GM19395 (cell line): ENCODE data around the gene NRAP.

Experiments used
- ATAC-seq: cut with Tn5 transposase; IDR thresholded peaks from one replicate; pipeline ENCODE4 v1.9.1; 2021; ENCODE audit warnings: mild to moderate bottlenecking, moderate library complexity; ENCODE audit not compliant: unreplicated experiment

NRAP gene

GRCh38 chr10:113613427-113613826 lies 50.4 kb downstream of the NRAP start:
- no peak for ATAC-seq

- no peak for ATAC-seq
Observed at GRCh38 chr10:113612154-113612553, 51.7 kb downstream of the NRAP start.

DNA sequence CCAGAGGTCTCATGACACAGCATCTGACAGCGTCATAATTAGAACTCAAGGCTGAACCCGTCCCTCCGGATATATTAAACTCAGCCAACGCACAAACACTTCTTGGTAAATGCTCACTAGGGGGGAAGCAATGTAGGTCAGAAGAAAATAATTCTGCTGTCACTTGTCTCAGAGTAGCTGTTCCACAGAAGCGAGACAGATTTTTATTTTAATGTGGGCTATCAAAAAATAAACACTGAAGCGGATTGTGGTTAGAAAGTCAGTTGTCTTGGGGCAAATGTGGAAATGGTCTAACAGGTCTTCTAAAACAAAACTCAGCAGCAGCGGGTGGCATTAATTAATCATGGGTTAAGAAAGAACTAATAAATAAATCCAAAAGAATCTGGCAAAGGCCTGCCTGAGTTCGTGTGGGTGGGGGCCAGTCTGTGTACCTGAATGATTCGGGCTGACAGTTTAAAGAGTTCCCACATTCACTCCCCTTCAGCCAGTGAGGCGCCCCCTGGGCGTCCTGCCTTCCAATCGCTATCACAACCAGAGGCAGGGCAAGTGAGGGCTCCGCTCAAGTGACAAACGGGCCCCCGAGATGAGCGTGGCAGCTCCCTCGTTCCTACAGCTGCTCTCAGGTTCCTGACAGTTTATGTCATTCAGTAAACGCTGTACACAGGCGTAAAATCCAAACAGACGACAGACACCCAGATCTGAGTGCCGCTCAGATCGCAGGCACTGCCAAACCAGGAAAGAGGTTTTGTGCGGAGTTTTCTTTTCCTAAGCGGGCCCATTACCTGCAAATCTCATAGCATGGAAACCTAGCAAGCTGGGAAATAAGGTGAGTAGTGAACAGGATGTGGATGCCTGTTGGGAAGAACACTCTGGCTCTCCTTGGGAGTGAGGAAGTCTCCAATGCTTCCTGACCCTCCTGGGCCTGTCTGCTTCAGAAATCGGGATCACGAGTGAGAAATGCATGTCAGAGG lies 52.9 kb downstream of the NRAP start:
- no peak for ATAC-seq

DNA sequence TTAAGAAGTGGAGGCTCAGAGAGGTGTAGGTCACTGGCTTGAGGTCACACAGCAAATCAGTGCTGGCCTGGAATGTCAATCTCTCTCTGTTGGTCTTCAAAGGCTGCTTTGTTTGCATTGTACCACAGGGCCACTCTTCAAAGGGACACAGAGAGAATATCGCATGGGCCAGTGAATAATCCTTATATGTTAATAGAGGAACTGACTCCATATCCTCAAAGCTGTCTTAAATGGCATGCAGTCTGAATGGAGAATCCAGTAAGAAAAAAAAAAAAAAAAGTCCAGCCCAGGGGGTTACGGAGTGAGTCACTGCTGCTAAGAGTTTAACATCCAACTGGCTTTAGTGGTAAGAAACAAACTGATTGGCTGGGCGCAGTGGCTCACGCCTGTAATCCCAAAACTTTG lies 54.1 kb downstream of the NRAP start:
- no peak for ATAC-seq

DNA sequence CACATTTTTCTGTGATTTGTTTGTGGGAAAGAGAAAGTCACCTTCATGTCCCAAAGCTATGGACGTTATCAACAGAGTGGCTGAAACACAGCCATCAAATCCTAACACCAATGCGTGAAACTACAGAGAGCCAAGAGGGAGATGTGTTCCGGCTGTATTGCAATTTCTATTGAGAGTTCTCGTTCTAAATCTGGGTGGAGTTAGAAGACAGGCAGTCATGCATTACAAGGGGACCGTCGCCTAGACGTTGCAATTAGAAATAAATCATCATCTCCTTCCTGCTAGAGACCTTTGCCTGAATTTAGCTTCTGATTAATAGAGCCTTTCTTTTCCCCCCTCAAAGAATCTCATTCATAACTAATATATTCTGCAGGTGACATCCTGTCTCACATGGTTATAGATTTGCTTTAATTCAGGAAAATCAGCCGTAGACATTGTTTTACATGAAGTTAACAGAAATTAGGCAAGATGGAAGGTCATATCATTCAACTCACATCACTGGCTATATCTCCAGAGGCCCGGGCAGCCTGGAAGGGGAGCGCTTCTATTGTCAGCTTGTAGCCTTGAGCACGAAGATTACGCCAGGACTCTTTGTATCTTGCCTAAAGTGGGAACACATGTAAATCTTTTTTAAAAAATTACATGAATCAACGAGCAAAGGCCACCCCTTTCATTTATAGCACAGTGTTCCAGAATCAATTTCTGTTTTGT lies 58.4 kb downstream of the NRAP start:
- ATAC-seq, result no peak

DNA sequence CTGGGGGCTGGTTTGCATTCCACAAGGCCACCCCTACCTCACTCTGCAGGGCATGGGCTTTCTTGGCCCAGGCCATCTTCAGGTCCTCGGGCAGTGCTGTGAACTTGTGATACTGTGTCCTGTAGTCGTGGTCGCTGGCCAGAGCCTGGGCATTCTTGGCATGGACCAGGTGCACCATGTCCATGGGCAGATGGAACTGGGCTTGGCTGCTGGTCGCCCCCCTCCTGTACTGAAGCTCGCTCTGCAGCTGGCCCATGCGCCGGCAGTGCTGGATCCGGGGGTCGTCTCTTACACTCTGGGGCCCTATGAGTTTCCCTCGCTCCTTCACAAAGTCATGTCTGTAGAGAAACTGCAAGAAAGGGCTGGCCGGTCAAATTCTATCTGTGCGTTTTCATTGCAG lies 59.3 kb downstream of the NRAP start:
- no peak for ATAC-seq

DNA sequence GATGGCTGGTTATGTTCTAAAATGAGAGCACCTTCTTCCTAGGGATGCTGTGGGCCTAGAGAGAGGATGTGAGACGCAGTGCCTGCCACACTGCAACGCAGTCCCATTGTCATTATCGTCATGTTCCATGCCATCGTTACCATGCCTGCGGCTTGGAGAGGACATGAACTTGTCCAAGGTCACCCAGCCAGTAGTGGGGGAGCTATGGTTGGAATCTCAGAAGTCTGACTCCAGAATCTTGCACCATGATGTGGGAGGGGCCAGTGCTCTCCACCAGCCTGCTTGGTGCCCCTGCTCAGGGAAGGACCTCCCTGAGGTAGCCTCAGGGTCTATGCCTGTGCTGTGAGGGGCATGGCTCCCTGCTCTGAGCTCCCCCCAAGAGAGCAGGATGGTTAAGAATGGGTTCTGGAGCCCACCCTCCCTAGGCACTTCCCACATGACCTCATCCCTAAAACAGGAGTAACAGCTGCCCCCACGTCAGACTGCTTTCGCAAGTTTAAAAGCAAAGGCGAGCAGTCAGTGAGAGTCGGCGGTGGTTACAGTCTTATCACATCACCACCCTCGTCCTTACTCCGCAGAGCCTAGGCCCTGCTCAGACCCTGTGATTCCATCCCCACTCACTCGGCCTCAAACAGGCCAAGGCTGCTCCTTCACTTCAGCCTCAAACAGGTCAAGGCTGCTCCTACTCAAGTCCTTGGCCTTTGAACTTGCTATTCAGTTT lies 60.6 kb downstream of the NRAP start:
- no peak for ATAC-seq

- no peak for ATAC-seq
Observed at GRCh38 chr10:113600569-113600968, 63.3 kb downstream of the NRAP start.

DNA sequence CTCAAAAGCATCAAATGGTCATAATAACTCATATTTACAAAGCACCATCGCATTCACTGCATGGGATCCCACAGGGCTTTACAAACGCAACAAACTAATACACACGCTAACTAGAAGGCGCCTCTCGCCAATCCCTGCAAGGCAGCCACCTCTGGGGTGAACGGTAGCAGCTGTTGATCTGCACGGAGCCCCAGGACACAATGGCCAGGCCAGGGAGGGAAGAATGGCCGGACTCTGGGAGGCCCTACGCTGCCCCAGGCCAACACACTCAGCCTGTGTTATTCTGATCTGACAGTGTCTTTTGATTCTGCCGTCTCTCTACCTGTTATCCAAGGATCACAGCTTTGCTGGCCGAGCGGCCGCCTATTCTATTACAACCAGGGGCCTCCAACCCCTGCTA lies 69.2 kb downstream of the NRAP start:
- ATAC-seq, result no peak

GRCh38 chr10:113592380-113592779 lies 71.5 kb downstream of the NRAP start:
- no peak for ATAC-seq

GRCh38 chr10:113590581-113590980 lies 73.3 kb downstream of the NRAP start:
- ATAC-seq, result no peak

- ATAC-seq, result no peak
Observed at GRCh38 chr10:113589201-113589770, 74.6 kb downstream of the NRAP start.

DNA sequence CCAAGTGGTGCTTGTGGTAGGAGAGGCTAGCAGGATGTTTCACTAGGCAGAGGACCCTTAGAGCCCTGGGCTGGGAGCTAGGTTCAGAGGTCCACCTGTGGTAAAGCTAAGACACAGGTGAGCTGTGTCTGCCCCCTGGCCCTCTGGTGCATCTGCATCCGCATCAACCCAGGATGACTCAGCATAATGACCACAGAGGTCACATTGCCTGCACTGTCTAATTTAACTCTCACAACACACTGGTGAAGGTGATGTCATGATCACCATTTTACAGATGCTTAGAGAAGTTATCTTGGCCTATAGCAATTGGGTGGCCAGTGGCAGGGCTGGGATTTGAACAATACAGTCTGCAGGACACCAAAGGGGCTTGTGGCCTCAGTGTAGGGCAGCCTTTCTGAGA lies 77.9 kb downstream of the NRAP start:
- no peak for ATAC-seq

DNA sequence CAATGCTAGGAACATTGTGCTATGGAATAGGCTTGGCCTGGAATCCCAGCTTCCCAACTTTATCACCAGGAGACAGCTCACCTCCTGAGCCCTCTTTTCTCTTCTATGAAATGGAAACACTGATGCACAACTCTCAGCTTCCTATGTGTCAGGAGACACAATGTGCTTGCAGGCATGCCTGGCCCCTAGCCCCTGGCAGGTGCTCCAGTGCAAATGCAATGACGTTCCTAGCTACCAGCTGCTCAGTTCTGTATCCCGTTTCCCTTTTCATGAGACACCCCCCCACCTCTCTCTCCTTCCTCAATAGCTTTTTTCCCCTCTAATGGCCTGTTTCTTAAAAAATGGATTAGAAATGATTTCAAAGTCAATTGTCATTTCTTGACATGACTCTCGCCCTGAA lies 80.3 kb downstream of the NRAP start:
- ATAC-seq, result no peak

DNA sequence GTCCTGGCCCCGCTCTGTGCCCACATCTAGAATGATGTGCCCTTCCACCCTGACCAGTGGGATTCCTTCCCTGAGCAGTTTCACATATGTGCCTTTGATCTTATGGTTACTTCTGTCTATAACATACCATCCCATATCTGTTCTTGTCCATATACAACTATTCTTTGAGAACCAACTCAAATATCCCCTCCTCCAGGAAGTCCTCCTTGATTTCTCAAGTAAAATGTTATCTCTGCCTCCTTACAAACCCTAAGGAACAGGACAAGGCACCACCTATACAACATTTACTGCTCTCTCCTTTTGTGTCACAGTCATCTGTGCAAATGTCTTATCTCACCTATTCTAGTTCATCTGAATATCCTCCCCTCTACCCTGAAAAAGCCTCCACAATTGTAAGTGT lies 82.7 kb downstream of the NRAP start:
- ATAC-seq, result no peak

DNA sequence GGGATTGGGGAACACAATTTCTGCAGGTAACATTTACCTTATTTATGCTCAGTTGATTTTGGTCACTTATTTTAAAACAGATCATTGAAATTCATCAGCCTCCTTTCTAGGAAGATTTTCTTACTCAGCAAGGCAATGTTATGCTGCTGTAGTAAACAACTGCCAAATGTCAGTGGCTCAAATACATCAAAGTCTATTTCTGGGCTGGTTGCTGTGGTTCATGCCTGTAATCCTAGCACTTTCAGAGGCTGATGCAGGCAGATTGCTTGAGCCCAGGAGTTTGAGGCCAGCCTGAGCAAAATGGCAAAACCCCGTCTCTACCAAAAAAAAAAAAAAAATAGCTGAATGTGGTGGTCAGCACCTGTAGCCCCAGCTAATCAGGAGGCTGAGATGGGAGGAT lies 85.1 kb downstream of the NRAP start:
- no peak for ATAC-seq

DNA sequence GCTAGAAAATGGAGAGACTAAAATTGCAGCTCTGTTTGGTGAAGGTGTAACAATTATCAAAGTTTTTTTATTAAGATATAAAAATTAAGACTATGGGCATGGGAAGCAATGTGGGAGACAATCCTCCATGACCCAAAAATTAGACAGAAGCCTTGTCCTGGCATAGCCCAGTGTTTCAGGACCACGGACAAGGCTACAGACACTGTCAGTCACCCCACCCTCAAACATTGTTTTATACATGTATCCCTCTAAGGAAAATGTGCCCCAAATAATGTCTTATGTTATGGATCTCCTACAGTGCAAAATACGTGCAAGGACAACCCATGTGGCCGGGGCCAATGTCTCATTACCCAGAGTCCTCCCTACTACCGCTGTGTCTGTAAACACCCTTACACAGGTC lies 87.0 kb downstream of the NRAP start:
- no peak for ATAC-seq

DNA sequence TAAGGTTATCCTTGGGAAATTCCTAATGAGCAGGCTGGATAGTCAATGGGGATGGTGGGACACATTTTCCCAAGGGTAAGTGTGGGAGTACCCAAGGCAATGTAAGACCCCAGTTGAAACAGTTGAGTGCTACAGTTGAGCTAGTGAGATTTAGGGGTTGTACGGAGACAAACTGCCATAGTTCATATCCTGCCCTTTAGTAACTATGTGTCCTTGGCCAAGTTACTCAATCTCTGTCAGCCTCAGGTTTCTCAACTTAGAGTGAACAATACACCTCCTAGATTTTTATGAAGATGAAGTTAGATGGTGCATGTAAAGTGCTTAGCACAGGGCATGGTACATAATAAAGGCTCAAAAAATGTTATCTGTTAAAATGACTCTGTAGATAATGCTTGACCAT lies 90.5 kb downstream of the NRAP start:
- ATAC-seq, result no peak

DNA sequence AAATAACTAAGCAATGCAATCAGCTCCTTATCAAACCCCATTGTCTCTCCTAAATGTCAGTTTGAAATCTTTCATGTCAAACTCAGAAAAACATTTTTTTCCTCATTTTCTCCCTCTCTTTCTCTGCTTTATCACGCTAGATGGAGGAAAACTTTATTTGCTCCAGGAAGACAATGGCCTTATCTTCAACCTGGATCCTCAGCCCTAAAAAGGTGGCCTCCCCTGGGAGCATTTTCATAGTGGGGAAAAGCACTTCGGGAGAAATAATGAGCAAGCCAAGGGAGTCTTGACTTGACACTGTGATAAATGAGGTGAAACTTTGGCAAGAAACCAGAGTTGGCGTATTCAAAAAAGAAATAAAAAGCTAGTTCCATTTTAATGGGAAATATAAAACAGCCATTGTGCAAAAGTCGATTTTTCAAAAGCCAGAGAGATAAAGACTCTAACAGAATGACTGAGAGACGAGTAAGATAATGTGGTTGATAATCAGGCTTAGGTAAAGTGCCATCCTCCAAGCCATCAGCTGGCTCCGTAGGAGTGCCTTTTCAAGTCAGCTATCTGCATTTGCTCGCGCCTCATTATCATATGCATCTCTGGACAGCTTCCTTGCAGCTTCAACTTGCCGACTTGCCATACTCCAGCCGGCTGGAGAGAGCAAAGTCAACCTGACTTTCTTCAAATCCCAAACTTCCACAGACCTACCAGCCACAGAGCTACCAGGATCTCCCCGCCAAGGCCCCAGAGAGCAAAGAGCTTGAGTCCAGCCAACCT lies 91.1 kb downstream of the NRAP start:
- ATAC-seq, result no peak

GRCh38 chr10:113569576-113569975 lies 94.3 kb downstream of the NRAP start:
- ATAC-seq, result no peak
